Prostate gland (tissue), 2 donors: ENCODE data around the gene IGBP1. TPM values are rescaled to one million over a fixed set of nuclear protein-coding genes. Genes with fewer than 3 reads are reported as not detected.
"Not testable (repeated sequence)": the region's sequence is repeated elsewhere in the genome, so short reads cannot be mapped to it uniquely, and the experiment has no call there.

Experiments
- DNase-seq: peaks from one replicate; pipeline ENCODE4 v3.0.0-alpha.2; 2019; ENCODE audit warnings: low spot score
- H3K27ac ChIP-seq, 2 donors: fragments of 200-600 bp; sonication (generic); 2 replicates each; pipeline ENCODE4 v1.5.1; 2017 to 2019
- H3K27me3 ChIP-seq: fragments of 200-600 bp; sonication (generic); replicated peaks from 2 replicates; pipeline ENCODE4 v1.5.1; 2019; ENCODE audit not compliant: insufficient read depth
- H3K36me3 ChIP-seq, 2 donors: fragments of 200-600 bp; sonication (generic); 1 replicate in 1 of 2; 2 replicates in 1 of 2; pipeline versions ENCODE4 v1.5.1 to v1.8.1; 2017 to 2019
- H3K4me1 ChIP-seq: fragments of 200-600 bp; sonication (generic); replicated peaks from 2 replicates; pipeline ENCODE4 v1.5.1; 2019
- H3K4me3 ChIP-seq, 2 donors: fragments of 200-600 bp; sonication (generic); 2 replicates each; pipeline ENCODE4 v1.5.1; 2017 to 2019
- H3K9me3 ChIP-seq: fragments of 200-600 bp; sonication (generic); 2 replicates; pipeline ENCODE4 v1.5.1; 2017
- CTCF ChIP-seq, 4 experiments: fragments of 200-600 bp in 2 of 4; fragments of 450-650 bp in 2 of 4; sonication (generic) in 2 of 4; IDR thresholded peaks; 1 replicate in 3 of 4; 2 replicates in 1 of 4; pipeline ENCODE4 v1.5.1; 2016 to 2019; ENCODE audit warnings: antibody characterized with exemption in 4 of 4, mild to moderate bottlenecking in 2 of 4, moderate library complexity in 2 of 4
- POLR2A ChIP-seq: fragments of 450-650 bp; IDR thresholded peaks from one replicate; pipeline ENCODE4 v1.6.1; 2016; ENCODE audit warnings: antibody characterized with exemption, mild to moderate bottlenecking
- POLR2AphosphoS5 ChIP-seq: sonication (generic); formaldehyde crosslinking; IDR thresholded peaks from one replicate; pipeline ENCODE4 v1.6.1; 2017; ENCODE audit warnings: antibody characterized with exemption
- WGBS: methylation state at CpG from one replicate; pipeline ENCODE4 v1.1.5; 2018; 5-methylcytosine and 5-hydroxymethylcytosine counted together
- intact Hi-C: fragments of 100-400 bp; cut with DNase I; formaldehyde crosslinking; loops from one replicate; pipeline ENCODE4 v1.14.2; 2022
- total RNA-seq, 2 donors: library from RNA; depleted of rRNA; stranded (reverse); fragments of >200 nt; gene quantifications; one replicate each; pipeline ENCODE4 v1.1.0, GENCODE V29; 2016

IGBP1 gene
- total RNA-seq, 2 donors from 2014 or later: 54.9 to 62.6 TPM

GRCh38 chrX:70089604-70090297 is 43.5 kb upstream of the IGBP1 start:
- no peaks in the 10 kb centered on the region for H3K4me1 ChIP-seq
- no peaks in the 10 kb centered on the region for H3K36me3 ChIP-seq
- no peak for DNase-seq
- 62% methylated on average over 1 of the region's 1 CpG for WGBS
- H3K27ac ChIP-seq: no peak overlapping the region
- TF ChIP-seq POLR2A: no peak
- no peak for TF ChIP-seq POLR2AphosphoS5
- no peak for TF ChIP-seq CTCF (IDR thresholded peaks at IDR 0.05)
- H3K9me3 ChIP-seq: no peaks in the 10 kb centered on the region
- no peaks in the 10 kb centered on the region for H3K27me3 ChIP-seq
- intact Hi-C loops: no loop called here
- no peak overlapping the region for H3K4me3 ChIP-seq

GRCh38 chrX:70092247-70092646 is 41.0 kb upstream of the IGBP1 start:
- no peaks in the 10 kb centered on the region for H3K9me3 ChIP-seq
- intact Hi-C loops: no loop called here
- no peaks in the 10 kb centered on the region for H3K36me3 ChIP-seq
- no peaks in the 10 kb centered on the region for H3K27me3 ChIP-seq
- WGBS: 97% methylated on average over 4 of the region's 4 CpGs
- H3K27ac ChIP-seq: no peak overlapping the region
- DNase-seq: no peak
- no peak for TF ChIP-seq POLR2A
- TF ChIP-seq CTCF (IDR thresholded peaks at IDR 0.05): no peak
- TF ChIP-seq POLR2AphosphoS5: no peak
- H3K4me3 ChIP-seq: no peak overlapping the region
- H3K4me1 ChIP-seq: no peaks in the 10 kb centered on the region

GRCh38 chrX:70096052-70096451 is 37.2 kb upstream of the IGBP1 start:
- WGBS: 45% methylated on average over 2 of the region's 2 CpGs
- no peaks in the 10 kb centered on the region for H3K27me3 ChIP-seq
- intact Hi-C loops: loop anchor here (5.0 kb wide), 1 partner anchor 604 kb away; no protein-coding TSS in a partner anchor

GRCh38 chrX:70105229-70105628 is 28.0 kb upstream of the IGBP1 start:
- Histone ChIP-seq H3K4me1 (no peaks in the 10 kb centered on the region), H3K4me3 (no peak overlapping the region), H3K27ac (no peak overlapping the region), H3K27me3 (no peaks in the 10 kb centered on the region), H3K9me3 (no peaks in the 10 kb centered on the region), H3K36me3 (no peaks in the 10 kb centered on the region)
- intact Hi-C loops: no loop called here
- no peak for DNase-seq
- WGBS: 34% methylated on average over 2 of the region's 2 CpGs
- TF ChIP-seq POLR2AphosphoS5: no peak
- TF ChIP-seq CTCF (IDR thresholded peaks at IDR 0.05): no peak
- TF ChIP-seq POLR2A: no peak

More at GRCh38 chrX:70096052-70096451, 37.2 kb upstream of the IGBP1 start:
- Histone ChIP-seq H3K36me3 (no peaks in the 10 kb centered on the region), H3K9me3 (no peaks in the 10 kb centered on the region), H3K4me3 (no peak overlapping the region), H3K27ac (no peak overlapping the region), H3K4me1 (no peaks in the 10 kb centered on the region)
- TF ChIP-seq CTCF (IDR thresholded peaks at IDR 0.05) (peak in 1 of 4 experiments; percentile 20), POLR2AphosphoS5 (no peak)
- no peak for DNase-seq

GRCh38 chrX:70111436-70112026 is 21.7 kb upstream of the IGBP1 start:
- 92% methylated on average over 4 of the region's 4 CpGs for WGBS
- H3K27me3 ChIP-seq, H3K4me3 ChIP-seq, H3K36me3 ChIP-seq, H3K9me3 ChIP-seq, DNase-seq, intact Hi-C loops, H3K27ac ChIP-seq, H3K4me1 ChIP-seq: not testable (repeated sequence)
